SK-N-SH (cell line): ENCODE measurements around the gene GAS6. TPM values are rescaled to one million over a fixed set of nuclear protein-coding genes. Genes with fewer than 3 reads are reported as not detected.
"Not testable (repeated sequence)": the region's sequence is repeated elsewhere in the genome, so short reads cannot be mapped to it uniquely, and the experiment has no call there.

ENCODE experiments used
- CTCF ChIA-PET: fragments of 300-600, 350-600 bp; formaldehyde crosslinking; extraction: SDS; loops from one replicate; lab custom pipeline; 2021; lab: Yijun Ruan, JAX
- POLR2A ChIA-PET: fragments of 350-600 bp; sonication (Branson Sonifier 250); formaldehyde crosslinking; extraction: SDS; loops from one replicate; lab custom pipeline; 2020; ENCODE audit warnings: antibody characterized with exemption, inconsistent platforms; lab: Yijun Ruan, JAX
- DNase-seq: peaks from one replicate; pipeline ENCODE4 v3.0.0; 2012
- H2AFZ ChIP-seq: fragments of 200-600 bp; sonication (generic); 2 replicates; pipeline ENCODE4 v1.8.1; 2016; ENCODE audit warnings: antibody characterized with exemption, mild to moderate bottlenecking, low read depth
- H3F3A ChIP-seq: fragments of 200-600 bp; sonication (generic); replicated peaks from 2 replicates; pipeline ENCODE3; 2016; ENCODE audit warnings: antibody characterized with exemption, mild to moderate bottlenecking; ENCODE audit not compliant: insufficient read depth
- H3K27ac ChIP-seq, 2 experiments: fragments of 200-500 bp in 1 of 2; fragments of 200-600 bp in 1 of 2; sonication (Bioruptor generic) in 1 of 2; sonication (generic), shearing (Covaris generic) in 1 of 2; 2 replicates each; pipeline versions ENCODE4 v1.5.1 to v1.6.1; 2014 to 2016; ENCODE audit warnings: low read depth in 2 of 2, inconsistent platforms in 1 of 2, low read length in 1 of 2, mild to moderate bottlenecking in 1 of 2, mixed read lengths in 1 of 2
- H3K27me3 ChIP-seq: fragments of 200-600 bp; sonication (generic), shearing (Covaris generic); 2 replicates; pipeline ENCODE4 v1.6.1; 2016; ENCODE audit warnings: mixed run types; ENCODE audit not compliant: insufficient read depth
- H3K36me3 ChIP-seq, 2 experiments: fragments of 200-500 bp in 1 of 2; fragments of 200-600 bp in 1 of 2; sonication (Bioruptor generic) in 1 of 2; sonication (generic) in 1 of 2; replicated peaks in 1 of 2; 2 replicates each; pipeline versions ENCODE3 to v1.5.1; 2014 to 2016; ENCODE audit warnings: low read length in 1 of 2, mild to moderate bottlenecking in 1 of 2; ENCODE audit not compliant: insufficient read depth in 2 of 2, control insufficient read depth in 1 of 2
- H3K4me1 ChIP-seq, 2 experiments: fragments of 200-500 bp in 1 of 2; fragments of 200-600 bp in 1 of 2; sonication (Bioruptor generic) in 1 of 2; sonication (generic), shearing (Covaris generic) in 1 of 2; 2 replicates each; pipeline versions ENCODE4 v1.5.1 to v1.6.1; 2014 to 2016; ENCODE audit warnings: low read depth in 1 of 2, low read length in 1 of 2, mixed run types in 1 of 2; ENCODE audit not compliant: insufficient read depth in 2 of 2, control insufficient read depth in 1 of 2
- H3K4me2 ChIP-seq: fragments of 200-600 bp; sonication (generic), shearing (Covaris generic); 2 replicates; pipeline ENCODE4 v1.6.1; 2017; ENCODE audit warnings: mixed run types
- H3K4me3 ChIP-seq, 2 experiments: fragments of 200-500 bp in 1 of 2; fragments of 200-600 bp in 1 of 2; sonication (Bioruptor generic) in 1 of 2; sonication (generic), shearing (Covaris generic) in 1 of 2; 2 replicates each; pipeline versions ENCODE4 v1.5.1 to v1.8.1; 2014 to 2016; ENCODE audit warnings: low read depth in 2 of 2, inconsistent platforms in 1 of 2, low read length in 1 of 2, mild to moderate bottlenecking in 1 of 2, mixed read lengths in 1 of 2, moderate library complexity in 1 of 2
- H3K79me2 ChIP-seq: fragments of 200-600 bp; sonication (generic); 2 replicates; pipeline ENCODE4 v1.8.1; 2017; ENCODE audit warnings: mild to moderate bottlenecking; ENCODE audit not compliant: insufficient read depth
- H3K9ac ChIP-seq: fragments of 200-600 bp; sonication (generic); 2 replicates; pipeline ENCODE4 v1.6.1; 2017; ENCODE audit warnings: mixed run types
- H3K9me2 ChIP-seq: fragments of 200-600 bp; sonication (generic); 2 replicates; pipeline ENCODE4 v1.6.1; 2017; ENCODE audit warnings: mixed run types
- H3K9me3 ChIP-seq: fragments of 200-600 bp; sonication (generic); 2 replicates; pipeline ENCODE4 v1.6.1; 2017; ENCODE audit warnings: mixed run types, mild to moderate bottlenecking, moderate library complexity
- H4K20me1 ChIP-seq: fragments of 200-600 bp; sonication (generic); 2 replicates; pipeline ENCODE4 v1.6.1; 2017; ENCODE audit warnings: mild to moderate bottlenecking, mixed run types; ENCODE audit not compliant: insufficient read depth
- CHD2 ChIP-seq: fragments of 150-350 bp; IDR thresholded peaks from 2 replicates; pipeline ENCODE4 v1.6.1; 2018; ENCODE audit warnings: low read length; ENCODE audit not compliant: partially characterized antibody
- CTCF ChIP-seq: fragments of 200-600 bp; sonication (generic); IDR thresholded peaks from 2 replicates; pipeline ENCODE4 v1.6.1; 2017; ENCODE audit warnings: antibody characterized with exemption, mild to moderate bottlenecking, moderate library complexity
- EP300 ChIP-seq, 2 experiments: IDR thresholded peaks; 2 replicates each; pipeline versions ENCODE4 v1.4.0 to v1.6.1; 2012; ENCODE audit warnings: borderline replicate concordance in 1 of 2, low read depth in 1 of 2, low read length in 1 of 2
- FOXJ3 ChIP-seq: sonication (generic); formaldehyde crosslinking; IDR thresholded peaks from 2 replicates; pipeline ENCODE4 v1.5.1; 2020; ENCODE audit warnings: mild to moderate bottlenecking, missing genetic modification reagents
- FOXM1 ChIP-seq: IDR thresholded peaks from 2 replicates; pipeline ENCODE4 v1.4.0; 2012; ENCODE audit warnings: low read depth, mild to moderate bottlenecking
- PBX3 ChIP-seq: IDR thresholded peaks from 2 replicates; pipeline ENCODE4; 2012
- POLR2AphosphoS5 ChIP-seq: IDR thresholded peaks from 2 replicates; pipeline ENCODE4 v1.6.1; 2012; ENCODE audit warnings: low read depth, low read length
- RCOR1 ChIP-seq: fragments of 150-350 bp; IDR thresholded peaks from 2 replicates; pipeline ENCODE4 v1.6.1; 2017; ENCODE audit warnings: antibody characterized with exemption, low read length
- RXRA ChIP-seq: IDR thresholded peaks from 2 replicates; pipeline ENCODE4 v1.4.0; 2012; ENCODE audit warnings: low read depth, mild to moderate bottlenecking, borderline replicate concordance
- TAF1 ChIP-seq: IDR thresholded peaks from 2 replicates; pipeline ENCODE4 v1.6.1; 2012; ENCODE audit warnings: low read depth, mild to moderate bottlenecking, low read length, moderate library complexity, borderline replicate concordance
- USF2 ChIP-seq: fragments of 150-350 bp; IDR thresholded peaks from 2 replicates; pipeline ENCODE4 v1.6.1; 2017; ENCODE audit warnings: antibody characterized with exemption, low read length, low read depth, borderline replicate concordance
- WGBS: methylation state at CpG from one replicate; pipeline ENCODE4 v1.1.6; 2017; ENCODE audit warnings: low lambda C conversion rate; 5-methylcytosine and 5-hydroxymethylcytosine counted together
- polyA plus RNA-seq, 3 experiments: library from polyadenylated mRNA; depleted of rRNA; stranded (reverse); fragments of >200 nt; gene quantifications; 2 replicates each; pipeline ENCODE4 v1.2.3, GENCODE V29; 2012
- TF ChIP-seq, protein P1 (sequence below): fragments of 150-350 bp; IDR thresholded peaks from 2 replicates; pipeline ENCODE4 v1.6.1; 2016; ENCODE audit warnings: mild to moderate bottlenecking, low read depth, low read length
- TF ChIP-seq, protein P2 (sequence below): IDR thresholded peaks from 2 replicates; pipeline ENCODE4 v1.4.0; 2012; ENCODE audit warnings: low read depth

Gene GAS6
- polyA plus RNA-seq, 1 of the 3 experiments (the other 2 are of a cell fraction) = 380 TPM

DNA sequence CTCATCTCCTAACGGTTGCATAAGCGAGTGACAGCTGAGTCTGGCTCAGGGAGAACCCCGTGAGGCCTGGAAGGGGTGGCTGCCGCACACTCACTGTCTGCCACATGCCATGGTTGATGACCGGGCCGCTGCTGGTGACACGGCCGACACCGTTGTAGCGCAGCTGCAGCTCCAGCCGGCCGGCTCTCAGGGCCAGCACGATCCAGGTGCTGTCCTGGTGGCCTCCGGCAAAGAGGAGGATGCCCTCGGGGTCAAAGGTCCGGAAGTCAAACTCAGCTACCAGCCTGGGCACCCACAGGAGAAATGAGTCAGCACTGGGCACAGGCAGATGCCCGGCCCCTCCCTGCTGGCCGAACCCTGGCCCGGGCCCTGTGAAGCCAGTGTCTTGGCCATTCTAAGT is 31.7 kb downstream of the GAS6 start (continued):
- TF ChIP-seq, protein P1, sequence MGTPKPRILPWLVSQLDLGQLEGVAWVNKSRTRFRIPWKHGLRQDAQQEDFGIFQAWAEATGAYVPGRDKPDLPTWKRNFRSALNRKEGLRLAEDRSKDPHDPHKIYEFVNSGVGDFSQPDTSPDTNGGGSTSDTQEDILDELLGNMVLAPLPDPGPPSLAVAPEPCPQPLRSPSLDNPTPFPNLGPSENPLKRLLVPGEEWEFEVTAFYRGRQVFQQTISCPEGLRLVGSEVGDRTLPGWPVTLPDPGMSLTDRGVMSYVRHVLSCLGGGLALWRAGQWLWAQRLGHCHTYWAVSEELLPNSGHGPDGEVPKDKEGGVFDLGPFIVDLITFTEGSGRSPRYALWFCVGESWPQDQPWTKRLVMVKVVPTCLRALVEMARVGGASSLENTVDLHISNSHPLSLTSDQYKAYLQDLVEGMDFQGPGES = no peak
- TF ChIP-seq CHD2 = no peak
- no peak for TF ChIP-seq POLR2AphosphoS5
- no peak for TF ChIP-seq TAF1
- TF ChIP-seq RXRA = no peak
- TF ChIP-seq EP300 (IDR thresholded peaks at IDR 0.05; ENCODE audit: borderline replicate concordance in 1 of 2, low read depth in 1 of 2, low read length in 1 of 2) = no peak
- no peak for TF ChIP-seq RCOR1
- TF ChIP-seq FOXM1 = no peak

DNA sequence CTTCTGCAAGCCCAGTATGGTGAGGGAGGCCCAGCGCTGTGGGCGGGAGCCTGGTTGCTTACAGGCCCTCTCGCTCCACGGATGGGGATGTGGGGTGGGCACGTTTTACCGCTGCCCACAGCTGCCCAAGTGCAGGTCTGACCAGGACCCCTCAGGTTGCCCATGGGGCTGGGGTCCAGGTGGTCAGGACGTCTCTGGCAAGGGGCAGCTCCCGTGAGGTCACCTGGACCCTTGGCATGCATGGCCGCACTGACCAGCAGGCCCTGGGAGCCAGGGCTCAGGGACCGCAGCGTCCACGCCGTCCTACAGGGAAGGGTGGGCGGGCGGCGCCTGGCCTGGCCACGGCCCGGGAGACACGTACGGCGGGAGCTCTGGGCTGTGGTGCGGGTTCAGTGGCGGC is 32.8 kb downstream of the GAS6 start:
- 96% methylated on average over 4 of the region's 23 CpGs for WGBS
- Histone ChIP-seq H3K4me1 (peaks cover 4 to 8% of the 10 kb centered on the region in 2 experiments; a peak in 2 of 4 replicates), H3F3A (peaks cover 5% of the 10 kb centered on the region), H3K36me3 (peaks cover 0 to 44% of the 10 kb centered on the region in 2 experiments), H2AFZ (no peak overlapping the region), H3K4me3 (no peak overlapping the region), H3K79me2 (no peaks in the 10 kb centered on the region), H3K9me3 (no peaks in the 10 kb centered on the region), H4K20me1 (no peaks in the 10 kb centered on the region), H3K9ac (no peak overlapping the region), H3K27me3 (no peaks in the 10 kb centered on the region), H3K4me2 (no peak overlapping the region), H3K27ac (no peak overlapping the region; a peak in 1 of 4 replicates), H3K9me2 (no peaks in the 10 kb centered on the region)
- ChIA-PET POLR2A (no interaction called here), CTCF (no interaction called here)
- no peak for DNase-seq
- TF ChIP-seq PBX3 (no peak), CTCF (no peak), USF2 (no peak), FOXM1 (no peak), FOXJ3 (CRISPR knock-in tag) (no peak)
- TF ChIP-seq, protein P2, sequence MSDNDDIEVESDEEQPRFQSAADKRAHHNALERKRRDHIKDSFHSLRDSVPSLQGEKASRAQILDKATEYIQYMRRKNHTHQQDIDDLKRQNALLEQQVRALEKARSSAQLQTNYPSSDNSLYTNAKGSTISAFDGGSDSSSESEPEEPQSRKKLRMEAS = no peak

DNA sequence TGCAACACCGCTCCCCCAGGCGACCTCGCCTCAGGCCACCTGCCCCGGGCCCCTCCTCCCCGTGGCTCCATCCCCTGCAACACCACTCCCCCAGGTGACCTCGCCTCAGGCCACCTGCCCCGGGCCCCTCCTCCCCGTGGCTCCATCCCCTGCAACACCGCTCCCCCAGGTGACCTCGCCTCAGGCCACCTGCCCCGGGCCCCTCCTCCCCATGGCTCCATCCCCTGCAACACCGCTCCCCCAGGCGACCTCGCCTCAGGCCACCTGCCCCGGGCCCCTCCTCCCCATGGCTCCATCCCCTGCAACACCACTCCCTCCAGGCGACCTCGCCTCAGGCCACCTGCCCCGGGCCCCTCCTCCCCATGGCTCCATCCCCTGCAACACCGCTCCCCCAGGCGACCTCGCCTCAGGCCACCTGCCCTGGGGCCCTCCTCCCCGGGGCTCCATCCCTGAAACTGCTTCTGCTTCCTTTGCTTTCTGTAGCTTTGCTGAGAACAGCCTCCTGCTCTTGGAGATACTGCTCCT is 33.4 kb downstream of the GAS6 start:
- H3K9me3 ChIP-seq, H3K79me2 ChIP-seq, CTCF ChIA-PET, H3K9me2 ChIP-seq, H2AFZ ChIP-seq, H3K27me3 ChIP-seq, H3K27ac ChIP-seq, H3K4me2 ChIP-seq, H3F3A ChIP-seq, H4K20me1 ChIP-seq, H3K9ac ChIP-seq, H3K4me1 ChIP-seq, POLR2A ChIA-PET, H3K4me3 ChIP-seq, DNase-seq: not testable (repeated sequence)
- 88% methylated on average over 10 of the region's 22 CpGs for WGBS
- H3K36me3 ChIP-seq = peaks cover 0 to 49% of the 10 kb centered on the region in 2 experiments
